Fibroblast of pulmonary artery (primary cell): ENCODE results near the gene ZNF423.

Experiments
- DNase-seq: peaks from one replicate; pipeline ENCODE4 v3.0.0-alpha.2; 2010; ENCODE audit warnings: low read depth
- H3K4me3 ChIP-seq: replicated peaks from 2 replicates; pipeline ENCODE4 v1.5.1; 2011; ENCODE audit warnings: low read depth, mild to moderate bottlenecking, control low read depth, low read length, moderate library complexity
- TF ChIP-seq, protein P1 (sequence below): IDR thresholded peaks from 2 replicates; pipeline ENCODE4 v1.5.1; 2011; ENCODE audit warnings: mild to moderate bottlenecking, control low read depth, low read length, inconsistent platforms; ENCODE audit errors: missing control alignments

ZNF423 gene

DNA sequence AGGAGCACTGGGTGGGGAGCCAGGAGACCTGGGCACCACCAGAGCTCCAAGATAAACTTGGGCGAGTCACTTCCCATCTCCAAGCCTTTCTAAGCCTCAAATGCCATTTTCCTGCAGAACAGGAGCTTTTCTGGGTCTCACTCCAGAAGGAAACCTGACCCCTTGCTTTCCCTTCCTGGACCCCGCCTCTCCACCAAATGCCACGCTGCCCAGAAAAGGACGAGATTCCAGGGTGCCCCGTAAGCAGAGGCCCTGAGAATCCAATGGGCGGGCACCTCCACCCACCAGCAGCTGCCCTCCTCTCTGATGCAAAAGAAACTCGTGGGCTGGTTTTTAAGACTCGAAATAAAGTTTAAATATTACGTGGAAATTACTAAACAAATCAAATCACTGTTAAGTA lies 31.3 kb downstream of the ZNF423 start:
- TF ChIP-seq, protein P1, sequence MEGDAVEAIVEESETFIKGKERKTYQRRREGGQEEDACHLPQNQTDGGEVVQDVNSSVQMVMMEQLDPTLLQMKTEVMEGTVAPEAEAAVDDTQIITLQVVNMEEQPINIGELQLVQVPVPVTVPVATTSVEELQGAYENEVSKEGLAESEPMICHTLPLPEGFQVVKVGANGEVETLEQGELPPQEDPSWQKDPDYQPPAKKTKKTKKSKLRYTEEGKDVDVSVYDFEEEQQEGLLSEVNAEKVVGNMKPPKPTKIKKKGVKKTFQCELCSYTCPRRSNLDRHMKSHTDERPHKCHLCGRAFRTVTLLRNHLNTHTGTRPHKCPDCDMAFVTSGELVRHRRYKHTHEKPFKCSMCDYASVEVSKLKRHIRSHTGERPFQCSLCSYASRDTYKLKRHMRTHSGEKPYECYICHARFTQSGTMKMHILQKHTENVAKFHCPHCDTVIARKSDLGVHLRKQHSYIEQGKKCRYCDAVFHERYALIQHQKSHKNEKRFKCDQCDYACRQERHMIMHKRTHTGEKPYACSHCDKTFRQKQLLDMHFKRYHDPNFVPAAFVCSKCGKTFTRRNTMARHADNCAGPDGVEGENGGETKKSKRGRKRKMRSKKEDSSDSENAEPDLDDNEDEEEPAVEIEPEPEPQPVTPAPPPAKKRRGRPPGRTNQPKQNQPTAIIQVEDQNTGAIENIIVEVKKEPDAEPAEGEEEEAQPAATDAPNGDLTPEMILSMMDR: no peak
- no peak overlapping the region for H3K4me3 ChIP-seq
- no peak for DNase-seq

DNA sequence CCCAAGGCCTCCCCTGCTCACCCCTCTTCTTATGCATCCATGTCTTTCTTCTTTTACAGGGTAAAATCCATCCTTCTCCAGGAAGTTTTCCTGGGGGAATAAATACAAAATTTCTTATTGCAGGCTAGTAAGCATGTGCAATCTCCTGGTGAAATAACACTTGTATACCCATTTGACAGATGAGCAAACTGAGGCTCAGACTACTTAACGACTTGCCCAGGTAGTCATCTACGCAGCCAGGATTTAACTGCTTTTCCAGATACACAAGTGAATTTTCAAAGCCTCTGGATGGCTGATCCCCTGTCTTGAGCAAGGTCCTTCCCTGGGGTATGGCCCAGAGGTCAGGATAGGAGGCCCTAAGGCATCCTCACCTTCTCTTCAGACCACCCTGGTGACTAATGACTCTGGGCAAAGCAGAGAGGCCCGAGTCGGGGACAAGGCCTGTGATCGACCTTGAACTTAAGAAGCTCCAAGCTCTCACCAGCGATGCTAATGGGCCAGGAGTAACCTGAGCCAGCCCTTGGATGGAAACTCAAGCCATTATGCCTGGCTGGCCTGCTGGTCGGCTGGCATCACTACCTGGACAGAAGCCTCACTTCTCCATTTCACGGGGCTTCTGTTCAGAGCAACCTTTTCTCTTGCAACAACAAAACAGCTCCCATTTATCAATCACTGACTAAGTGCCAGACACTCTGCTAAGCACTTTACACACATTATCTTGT lies 33.1 kb downstream of the ZNF423 start:
- TF ChIP-seq, protein P1: no peak
- H3K4me3 ChIP-seq: no peak overlapping the region
- DNase-seq: no peak

GRCh38 chr16:49821614-49822282 lies 34.2 kb downstream of the ZNF423 start:
- DNase-seq: peak; percentile 22
- no peak overlapping the region for H3K4me3 ChIP-seq
- TF ChIP-seq, protein P1: no peak

DNA sequence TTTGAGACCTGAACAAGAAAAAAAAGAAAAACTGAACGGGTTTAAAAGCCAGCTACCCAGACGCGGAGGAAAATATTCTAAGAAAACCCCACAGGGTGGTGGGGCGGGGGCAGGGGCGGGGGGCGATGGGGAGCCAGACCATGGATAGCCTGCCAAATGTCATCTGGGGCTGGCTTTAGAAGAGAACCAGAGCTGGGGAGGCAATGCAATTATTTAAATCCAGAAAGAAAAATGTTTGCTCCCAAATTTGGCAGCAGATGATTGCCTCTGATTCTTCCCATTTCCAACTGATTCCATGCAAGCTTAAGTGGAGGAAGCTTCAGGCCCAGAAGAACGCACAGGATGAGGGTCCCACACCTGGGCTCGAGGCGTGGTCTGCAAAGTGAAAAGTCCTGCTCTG lies 34.8 kb downstream of the ZNF423 start:
- no peak overlapping the region for H3K4me3 ChIP-seq
- TF ChIP-seq, protein P1: no peak
- DNase-seq: no peak

DNA sequence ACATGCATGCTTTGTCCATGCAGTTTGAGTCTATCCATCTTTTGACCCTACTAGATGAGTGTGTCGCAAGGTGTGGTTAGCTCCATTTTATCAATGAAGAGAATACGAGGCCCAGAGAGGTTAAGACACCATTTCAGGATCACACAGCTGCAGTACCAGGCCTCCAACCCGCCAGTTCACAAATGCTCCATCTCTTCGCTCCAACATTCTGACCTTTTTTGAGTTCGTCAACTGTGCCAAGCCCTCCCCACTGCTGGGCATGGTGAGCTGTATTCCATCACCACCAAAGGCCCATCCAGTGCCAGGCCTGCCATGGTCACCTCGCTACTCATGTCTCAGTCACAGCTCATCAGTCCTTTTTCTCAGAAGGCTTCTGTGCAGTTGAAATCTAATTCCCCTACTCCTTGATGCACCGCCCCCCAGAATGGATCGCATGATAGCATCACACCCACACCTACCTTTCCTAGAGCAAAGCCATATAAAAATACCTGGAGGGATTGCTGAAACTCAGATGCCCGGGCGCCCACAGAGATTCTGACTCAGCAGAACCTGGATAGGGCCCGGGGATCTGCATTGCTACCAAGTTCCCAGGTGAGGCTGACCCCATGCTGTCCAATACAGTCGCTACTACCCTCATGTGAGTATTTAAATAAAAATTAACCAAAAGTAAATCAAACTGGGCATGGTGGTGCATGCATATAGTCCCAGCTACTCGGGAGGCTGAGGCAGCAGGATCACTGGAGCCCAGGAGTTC lies 38.0 kb downstream of the ZNF423 start:
- DNase-seq: no peak
- no peak overlapping the region for H3K4me3 ChIP-seq
- TF ChIP-seq, protein P1: no peak

DNA sequence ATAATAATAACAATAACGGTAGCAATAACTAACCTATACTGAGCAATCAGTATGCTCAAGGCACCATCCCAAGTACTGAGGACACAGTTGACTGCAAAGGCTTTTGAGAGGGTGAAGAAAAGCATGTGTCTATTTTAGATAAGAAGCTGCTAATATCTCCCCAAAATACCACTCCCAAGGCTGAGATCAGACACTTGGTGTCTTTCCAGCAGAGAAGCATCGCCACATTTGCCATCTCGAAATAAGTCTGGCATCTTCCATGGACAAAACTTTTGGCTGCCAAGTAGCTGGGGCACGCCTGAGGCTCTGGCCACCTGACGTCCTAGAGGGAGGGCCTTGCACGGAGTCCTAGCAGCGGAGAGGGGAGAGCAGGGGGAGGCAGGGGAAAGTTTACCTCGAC lies 39.0 kb downstream of the ZNF423 start:
- DNase-seq: no peak
- TF ChIP-seq, protein P1: no peak
- H3K4me3 ChIP-seq: no peak overlapping the region
